ENCODE measurements around the gene LRRC75A.

LRRC75A gene

DNA sequence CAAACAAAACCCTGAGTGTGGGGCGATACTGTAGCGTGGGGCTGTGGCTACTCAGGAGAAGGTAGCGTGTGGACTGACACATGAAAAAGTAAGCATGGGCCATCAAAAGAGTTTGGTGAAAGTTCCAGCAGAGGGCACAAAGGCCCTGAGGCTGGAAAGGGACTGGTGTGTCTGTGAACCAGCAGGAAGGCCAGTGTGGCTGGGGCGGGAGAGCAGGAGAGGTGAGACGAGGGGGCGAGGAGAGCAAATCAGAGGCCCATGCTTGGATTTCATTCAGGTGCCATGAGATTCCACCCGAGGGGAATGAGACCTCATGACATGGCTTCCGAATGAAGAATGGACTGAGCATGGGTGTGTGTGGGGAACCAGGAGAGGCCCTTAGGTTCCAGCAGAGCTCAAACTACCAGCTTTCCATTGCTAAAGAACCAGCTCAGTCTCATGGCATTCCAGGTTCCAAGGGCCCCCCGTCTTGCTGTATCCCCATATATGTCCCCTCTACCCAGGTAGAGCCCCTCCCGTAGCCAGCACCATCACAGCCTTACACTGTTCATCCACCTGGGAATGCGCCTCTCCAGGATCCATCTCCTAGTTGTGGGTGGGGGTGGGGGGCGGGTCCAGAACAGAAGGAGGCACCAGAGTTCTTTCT is 45.5 kb downstream of the LRRC75A start:
- no peak for DNase-seq (ENCODE audit: low spot score)
- in situ Hi-C loops (cut with MboI; ENCODE audit: low pct_unique_long_range_greater_than_20kb, low sequenced_read_pairs, unreplicated experiment), result no loop called here
- TF ChIP-seq, protein P1, sequence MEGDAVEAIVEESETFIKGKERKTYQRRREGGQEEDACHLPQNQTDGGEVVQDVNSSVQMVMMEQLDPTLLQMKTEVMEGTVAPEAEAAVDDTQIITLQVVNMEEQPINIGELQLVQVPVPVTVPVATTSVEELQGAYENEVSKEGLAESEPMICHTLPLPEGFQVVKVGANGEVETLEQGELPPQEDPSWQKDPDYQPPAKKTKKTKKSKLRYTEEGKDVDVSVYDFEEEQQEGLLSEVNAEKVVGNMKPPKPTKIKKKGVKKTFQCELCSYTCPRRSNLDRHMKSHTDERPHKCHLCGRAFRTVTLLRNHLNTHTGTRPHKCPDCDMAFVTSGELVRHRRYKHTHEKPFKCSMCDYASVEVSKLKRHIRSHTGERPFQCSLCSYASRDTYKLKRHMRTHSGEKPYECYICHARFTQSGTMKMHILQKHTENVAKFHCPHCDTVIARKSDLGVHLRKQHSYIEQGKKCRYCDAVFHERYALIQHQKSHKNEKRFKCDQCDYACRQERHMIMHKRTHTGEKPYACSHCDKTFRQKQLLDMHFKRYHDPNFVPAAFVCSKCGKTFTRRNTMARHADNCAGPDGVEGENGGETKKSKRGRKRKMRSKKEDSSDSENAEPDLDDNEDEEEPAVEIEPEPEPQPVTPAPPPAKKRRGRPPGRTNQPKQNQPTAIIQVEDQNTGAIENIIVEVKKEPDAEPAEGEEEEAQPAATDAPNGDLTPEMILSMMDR (IDR thresholded peaks at IDR 0.05; ENCODE audit: extremely low read depth, insufficient read depth, missing control alignments), result no peak

DNA sequence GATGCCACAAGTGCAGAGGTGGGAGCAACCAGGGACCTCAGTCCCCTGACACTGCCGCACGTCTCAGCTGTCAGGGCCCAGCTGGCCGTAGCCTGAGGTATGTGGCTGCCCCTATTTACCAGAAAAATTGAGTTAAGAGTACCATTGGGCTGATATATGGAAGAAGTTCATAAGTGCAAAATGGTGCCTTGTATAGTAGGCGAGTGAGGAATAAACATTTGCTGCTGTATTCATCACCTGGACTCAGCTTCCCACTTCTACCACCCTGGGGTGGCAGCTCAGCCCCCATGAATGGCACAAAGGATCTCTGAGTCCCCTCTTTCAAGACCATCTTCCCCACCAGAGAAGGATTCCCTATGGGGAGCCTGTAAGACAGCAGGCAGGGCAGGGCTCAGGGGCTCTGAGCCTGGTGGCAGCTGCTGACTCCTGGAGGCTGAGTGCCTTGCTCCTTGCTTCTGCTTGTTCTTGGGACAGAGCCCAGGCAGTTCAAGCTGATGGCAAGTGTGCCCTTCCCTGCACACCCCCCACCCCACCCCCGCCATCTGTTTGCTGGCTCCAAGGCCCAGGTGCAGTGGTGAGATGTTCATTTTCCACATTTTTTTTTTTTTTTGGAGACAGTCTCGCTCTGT is 47.6 kb downstream of the LRRC75A start:
- DNase-seq (ENCODE audit: low spot score), result no peak
- in situ Hi-C loops (cut with MboI; ENCODE audit: low pct_unique_long_range_greater_than_20kb, low sequenced_read_pairs, unreplicated experiment), result no loop called here
- TF ChIP-seq, protein P1 (IDR thresholded peaks at IDR 0.05; ENCODE audit: extremely low read depth, insufficient read depth, missing control alignments), result no peak

DNA sequence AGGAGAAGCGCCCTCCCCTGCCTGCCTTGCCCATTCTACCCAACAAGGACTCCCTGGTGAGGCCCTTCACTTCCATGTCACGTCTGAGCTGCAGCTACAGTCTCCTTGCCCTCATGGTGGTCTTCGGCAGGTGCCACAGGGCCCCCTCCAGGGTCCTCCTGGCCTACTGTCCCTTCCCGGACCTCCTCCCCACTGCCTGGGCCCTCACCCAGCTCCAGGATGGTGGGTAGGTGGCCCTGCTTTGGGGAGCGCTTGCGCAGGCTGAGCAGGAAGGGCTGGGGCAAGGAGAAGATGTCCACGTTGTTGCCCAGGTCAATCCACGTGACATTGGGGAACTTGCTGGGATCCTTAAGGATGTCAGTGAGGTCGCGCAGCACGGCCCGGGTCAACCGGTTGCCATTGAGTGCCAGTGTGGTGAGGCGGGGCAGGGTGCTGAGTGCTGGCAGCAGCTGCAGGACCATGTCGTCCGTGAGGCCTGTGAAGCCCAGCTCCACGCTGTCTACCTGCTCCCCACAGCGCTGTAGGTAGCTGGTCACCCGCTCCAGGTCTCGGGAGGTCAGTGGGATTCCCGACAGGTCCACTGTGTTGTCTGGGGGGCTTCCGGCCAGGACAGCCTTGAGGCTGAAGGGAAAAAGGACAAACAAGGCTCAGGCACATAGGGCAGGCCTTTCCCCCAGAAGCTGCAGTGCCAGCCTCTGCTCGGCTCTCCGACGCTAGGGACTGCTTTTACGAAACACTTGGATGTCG is 48.3 kb downstream of the LRRC75A start:
- in situ Hi-C loops (cut with MboI; ENCODE audit: low pct_unique_long_range_greater_than_20kb, low sequenced_read_pairs, unreplicated experiment), result no loop called here
- TF ChIP-seq, protein P1 (IDR thresholded peaks at IDR 0.05; ENCODE audit: extremely low read depth, insufficient read depth, missing control alignments), result no peak
- no peak for DNase-seq (ENCODE audit: low spot score)

DNA sequence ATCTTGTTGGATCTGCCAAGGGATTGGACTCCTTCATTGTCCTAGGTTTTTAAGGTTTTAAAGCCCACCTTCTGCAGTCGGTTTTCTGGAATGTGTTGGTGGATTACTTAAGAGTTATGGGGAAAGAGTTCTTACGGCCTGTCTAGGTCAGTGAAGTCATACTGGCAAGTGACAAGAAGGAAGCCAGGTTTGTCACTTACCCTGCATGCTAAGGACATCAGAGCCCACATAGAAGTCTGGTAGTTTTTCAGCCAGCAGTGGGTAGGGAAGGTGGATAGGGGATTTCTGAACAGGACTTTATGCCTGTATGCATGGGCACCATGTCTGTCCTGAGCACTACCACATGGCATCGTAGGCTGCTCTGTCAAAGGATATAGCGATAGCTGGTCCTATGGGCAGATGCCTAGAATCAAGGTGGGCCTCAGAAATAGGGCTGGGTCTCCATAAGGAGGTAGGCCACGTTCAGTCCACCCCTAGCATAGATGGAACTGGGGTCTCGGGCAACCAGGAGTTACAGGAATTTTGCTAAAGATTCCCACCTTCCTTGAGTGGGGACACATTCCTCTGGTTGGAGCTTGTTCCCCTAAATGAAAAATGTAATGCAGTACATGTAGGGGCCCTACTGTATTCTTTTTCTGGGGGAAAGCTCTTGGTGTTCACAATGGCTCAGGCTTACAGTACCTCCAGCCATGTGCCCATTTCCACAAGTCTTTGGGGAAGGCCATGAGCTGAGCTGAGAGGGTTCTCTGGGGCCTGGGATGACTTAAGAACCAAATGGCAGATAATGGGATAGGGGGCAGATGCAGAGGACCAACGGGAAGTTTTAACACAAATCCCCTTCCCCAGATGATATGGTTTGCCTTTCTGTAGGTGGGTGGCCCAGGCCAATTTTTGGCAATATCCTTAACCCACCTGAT is 49.1 kb downstream of the LRRC75A start:
- DNase-seq (ENCODE audit: low spot score), result no peak
- in situ Hi-C loops (cut with MboI; ENCODE audit: low pct_unique_long_range_greater_than_20kb, low sequenced_read_pairs, unreplicated experiment), result no loop called here
- TF ChIP-seq, protein P1 (IDR thresholded peaks at IDR 0.05; ENCODE audit: extremely low read depth, insufficient read depth, missing control alignments), result no peak

DNA sequence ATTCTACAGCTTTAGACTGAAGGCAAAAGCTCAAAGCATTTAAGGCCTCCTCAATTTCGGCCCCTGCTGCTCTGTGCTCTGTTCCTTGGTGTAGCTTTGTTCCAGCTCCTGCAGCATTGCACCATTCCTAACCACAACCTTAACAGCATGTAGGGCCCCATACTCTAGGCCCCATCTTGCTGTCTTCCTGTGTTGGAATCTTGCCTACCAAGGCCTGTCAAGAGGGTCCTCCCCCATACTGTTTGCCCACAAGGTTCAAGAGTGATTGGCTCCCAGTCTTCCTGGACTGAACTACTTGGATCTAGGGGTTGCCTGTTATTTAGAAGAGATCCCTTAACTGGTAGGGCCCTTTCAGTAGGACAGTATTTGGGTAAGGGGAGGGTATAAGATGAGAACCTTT is 49.9 kb downstream of the LRRC75A start:
- TF ChIP-seq, protein P1 (IDR thresholded peaks at IDR 0.05; ENCODE audit: extremely low read depth, insufficient read depth, missing control alignments), result no peak
- DNase-seq (ENCODE audit: low spot score), result no peak
- in situ Hi-C loops (cut with MboI; ENCODE audit: low pct_unique_long_range_greater_than_20kb, low sequenced_read_pairs, unreplicated experiment), result no loop called here

Data from GM13977 (cell line).